K562 (cell line): ENCODE data around the gene MKRN1. TPM values are rescaled to one million over a fixed set of nuclear protein-coding genes. Genes with fewer than 3 reads are reported as not detected.

ENCODE experiments used
- ATAC-seq: fragments of 200-7000 bp; cut with Tn5 transposase; 3 replicates; pipeline ENCODE4 v1.9.1; 2020; ENCODE audit warnings: moderate library complexity
- Bru-seq: library from RNA; stranded (reverse); fragments of 400-500 nt; gene quantifications from one replicate; lab custom pipeline; 2021; lab: Mats Ljungman, UMichigan
- BruChase-seq, 2 experiments: library from RNA; stranded (reverse); fragments of 400-500 nt; gene quantifications; one replicate each; lab custom pipeline; 2021; lab: Mats Ljungman, UMichigan
- BruUV-seq: library from RNA; stranded (reverse); fragments of 400-500 nt; replicated peaks from 2 replicates; lab custom pipeline; 2021; lab: Mats Ljungman, UMichigan
- CTCF ChIA-PET: fragments of 300-600 bp; formaldehyde crosslinking; extraction: SDS; loops from one replicate; lab custom pipeline; 2021; ENCODE audit warnings: low intra/inter-chr PET ratio; lab: Yijun Ruan, JAX
- POLR2A ChIA-PET: fragments of 300-600, 350-650 bp; sonication (Branson Sonifier 250); formaldehyde crosslinking; extraction: SDS; loops from one replicate; lab custom pipeline; 2021; ENCODE audit warnings: antibody characterized with exemption, inconsistent platforms; lab: Yijun Ruan, JAX
- DNase-seq, 4 experiments: peaks; one replicate each; pipeline versions ENCODE4 v3.0.0 to v3.0.0-alpha.2; 2011 to 2018; ENCODE audit warnings: low spot score in 3 of 4, mixed read lengths in 3 of 4; ENCODE audit errors: extremely low read depth in 1 of 4
- FAIRE-seq: peaks from 2 replicates; lab custom pipeline; 2011; peaks lifted over from hg19 to GRCh38; lab: Jason Lieb, UNC
- H2AFZ ChIP-seq: 2 replicates; pipeline ENCODE4 v1.6.0; 2011; ENCODE audit warnings: low read depth, low read length, control low read depth, inconsistent platforms
- H3K27ac ChIP-seq: fragments of 200-600 bp; 3 replicates; pipeline ENCODE4 v1.8.0; 2011; ENCODE audit warnings: low read depth, mild to moderate bottlenecking, control low read depth, inconsistent platforms, low read length, moderate library complexity, mixed read lengths; ENCODE audit errors: extremely low read depth
- H3K27me3 ChIP-seq, 2 experiments: fragments of 300-600 bp in 1 of 2; 2 replicates in 1 of 2; 3 replicates in 1 of 2; pipeline versions ENCODE4 v1.6.0 to v1.8.0; 2011; ENCODE audit warnings: inconsistent platforms in 2 of 2, low read length in 2 of 2, mild to moderate bottlenecking in 1 of 2, mixed read lengths in 1 of 2, moderate library complexity in 1 of 2; ENCODE audit not compliant: control insufficient read depth in 2 of 2, insufficient read depth in 2 of 2
- H3K36me3 ChIP-seq: fragments of 300-600 bp; 3 replicates; pipeline ENCODE4 v1.8.0; 2011; ENCODE audit warnings: mild to moderate bottlenecking, low read length, inconsistent platforms; ENCODE audit not compliant: control insufficient read depth, insufficient read depth
- H3K4me1 ChIP-seq, 2 experiments: fragments of 200-600 bp in 1 of 2; replicated peaks in 1 of 2; 2 replicates in 1 of 2; 3 replicates in 1 of 2; pipeline versions ENCODE4 v1.5.1 to v1.8.0; 2011; ENCODE audit warnings: inconsistent platforms in 2 of 2, low read length in 2 of 2, mild to moderate bottlenecking in 1 of 2, mixed read lengths in 1 of 2, moderate library complexity in 1 of 2; ENCODE audit not compliant: control insufficient read depth in 2 of 2, insufficient read depth in 2 of 2
- H3K4me2 ChIP-seq: 2 replicates; pipeline ENCODE4 v1.6.1; 2011; ENCODE audit warnings: low read length, control low read depth, inconsistent platforms, mixed read lengths; ENCODE audit not compliant: insufficient read depth
- H3K4me3 ChIP-seq: fragments of 200-600 bp; sonication (generic), shearing (Covaris generic); 2 replicates; pipeline ENCODE4 v1.5.1; 2016; ENCODE audit warnings: control low read depth, inconsistent platforms
- H3K79me2 ChIP-seq: fragments of 200-600 bp; 3 replicates; pipeline ENCODE4 v1.8.0; 2011; ENCODE audit warnings: low read length, inconsistent platforms; ENCODE audit not compliant: control insufficient read depth, insufficient read depth
- H3K9ac ChIP-seq, 2 experiments: 2 replicates each; pipeline versions ENCODE4 v1.6.0 to v1.6.1; 2011; ENCODE audit warnings: low read depth in 2 of 2, low read length in 2 of 2, control low read depth in 1 of 2, inconsistent platforms in 1 of 2, mild to moderate bottlenecking in 1 of 2, mixed read lengths in 1 of 2; ENCODE audit not compliant: insufficient read depth in 1 of 2
- H3K9me1 ChIP-seq: one replicate; pipeline ENCODE4 v1.6.0; 2011; ENCODE audit warnings: inconsistent platforms, mild to moderate bottlenecking, low read length, moderate library complexity; ENCODE audit not compliant: control insufficient read depth, insufficient read depth
- H3K9me3 ChIP-seq: replicated peaks from 2 replicates; pipeline ENCODE4 v1.5.1; 2011; ENCODE audit warnings: low read depth, low read length, inconsistent platforms; ENCODE audit not compliant: control insufficient read depth, insufficient read depth
- H4K20me1 ChIP-seq: replicated peaks from 2 replicates; pipeline ENCODE4 v1.6.1; 2011; ENCODE audit warnings: low read length, inconsistent platforms, mixed read lengths; ENCODE audit not compliant: control insufficient read depth, insufficient read depth
- E2F1 ChIP-seq: sonication (generic); formaldehyde crosslinking; IDR thresholded peaks from 2 replicates; pipeline ENCODE4 v1.8.1; 2023; ENCODE audit warnings: mild to moderate bottlenecking, missing genetic modification reagents, moderate library complexity
- FOS ChIP-seq: IDR thresholded peaks from 3 replicates; pipeline ENCODE4 v1.6.1; 2011; ENCODE audit not compliant: insufficient read length; ENCODE audit errors: extremely low read depth
- HCFC1 ChIP-seq: IDR thresholded peaks from 2 replicates; pipeline ENCODE4 v1.6.1; 2012; ENCODE audit warnings: low read depth, low read length, improper control_type of control experiment
- JUN ChIP-seq, 2 experiments: sonication (generic) in 1 of 2; formaldehyde crosslinking in 1 of 2; IDR thresholded peaks; 2 replicates each; pipeline versions ENCODE4 v1.6.1 to v1.8.0; 2012 to 2022; ENCODE audit warnings: borderline replicate concordance in 2 of 2, mild to moderate bottlenecking in 2 of 2, improper control_type of control experiment in 1 of 2, low read depth in 1 of 2, low read length in 1 of 2, missing genetic modification reagents in 1 of 2
- MIER1 ChIP-seq: fragments of 450-650 bp; IDR thresholded peaks from 2 replicates; pipeline ENCODE4 v1.6.1; 2016; ENCODE audit warnings: antibody characterized with exemption, mild to moderate bottlenecking, low read depth
- NFIC ChIP-seq: fragments of 450-650 bp; IDR thresholded peaks from 2 replicates; pipeline ENCODE4 v1.6.1; 2017; ENCODE audit warnings: mild to moderate bottlenecking, inconsistent platforms
- SOX6 ChIP-seq: fragments of 450-650 bp; IDR thresholded peaks from 2 replicates; pipeline ENCODE4 v1.6.1; 2014; ENCODE audit warnings: mild to moderate bottlenecking
- USF1 ChIP-seq: sonication (generic); formaldehyde crosslinking; IDR thresholded peaks from 2 replicates; pipeline ENCODE4 v1.9.0; 2022; ENCODE audit warnings: mild to moderate bottlenecking, missing genetic modification reagents
- VEZF1 ChIP-seq: fragments of 200-800 bp; sonication (Bioruptor generic); IDR thresholded peaks from 2 replicates; pipeline ENCODE4 v1.6.1; 2017; ENCODE audit warnings: missing genetic modification characterization, missing compliant biosample characterization
- ZZZ3 ChIP-seq: fragments of 450-650 bp; IDR thresholded peaks from 2 replicates; pipeline ENCODE4 v1.6.1; 2016; ENCODE audit warnings: antibody characterized with exemption, mild to moderate bottlenecking, moderate library complexity
- WGBS: fragments of 100-300 bp; shearing (Covaris generic); methylation state at CpG from one replicate; pipeline ENCODE4 v1.1.6; 2016; ENCODE audit warnings: low coverage, mixed read lengths; ENCODE audit not compliant: insufficient coverage; ENCODE audit errors: missing lambda C conversion rate; 5-methylcytosine and 5-hydroxymethylcytosine counted together
- in situ Hi-C: fragments of 300-500 bp; cut with MboI; formaldehyde crosslinking; loops from 4 replicates; pipeline ENCODE4 v1.15.0; 2018; ENCODE audit warnings: inconsistent platforms, mixed read lengths
- intact Hi-C: fragments of 100-400 bp; cut with micrococcal nuclease; formaldehyde crosslinking; loops from 2 replicates; pipeline ENCODE4 v1.14.2; 2022
- long read RNA-seq, 3 experiments: library from polyadenylated mRNA in 2 of 3; library from RNA in 1 of 3; unstranded in 2 of 3; stranded (forward) in 1 of 3; transcript quantifications; one replicate each; pipeline ENCODE4 v2.0.0, GENCODE V29; 2019 to 2022
- polyA minus RNA-seq, 3 experiments: library from RNA; depleted of rRNA, polyadenylated mRNA; stranded (reverse); fragments of >200 nt; gene quantifications; 2 replicates each; pipeline ENCODE4 v1.2.3, GENCODE V29; 2011
- polyA plus RNA-seq, 8 experiments: library from polyadenylated mRNA; depleted of rRNA in 4 of 8; stranded (reverse) in 5 of 8; unstranded in 3 of 8; fragments of >200 nt; fragmentation: Nextera tagmentation in 2 of 8; fragmentation: Illumina TruSeq in 1 of 8; extraction: Ambion mirVana in 2 of 8; extraction: Trizol in 1 of 8; gene quantifications; 2 replicates each; pipeline versions ENCODE4 v1.2.1 to v1.2.3, GENCODE V29; 2011 to 2014; ENCODE audit warnings: inconsistent platforms in 1 of 8, missing spikeins in 1 of 8
- total RNA-seq, 7 experiments: library from RNA; depleted of rRNA in 6 of 7; stranded (reverse); fragments of >200 nt in 6 of 7; fragmentation: Illumina TruSeq in 2 of 7; extraction: Trizol in 2 of 7; gene quantifications; 2 replicates each; pipeline versions ENCODE4 v1.2.1 to v1.2.3, GENCODE V29; 2011 to 2021; ENCODE audit warnings: low replicate concordance in 1 of 7

Gene MKRN1
- total RNA-seq (2011; cell fraction: chromatin; rRNA removed; ENCODE audit: low replicate concordance) = 105 and 157 TPM in 2 replicates
- total RNA-seq (2011; cell fraction: nucleolus; rRNA removed) = 62.0 and 63.3 TPM in 2 replicates
- total RNA-seq (2011; cell fraction: nucleoplasm; rRNA removed) = 108 and 126 TPM in 2 replicates
- total RNA-seq (2014; rRNA removed) (60.7 and 73.9 TPM in 2 replicates), total RNA-seq (2014; rRNA removed; fragmentation: Illumina TruSeq; extraction: Trizol) (82.0 and 92.2 TPM in 2 replicates), total RNA-seq (2015; rRNA removed; fragmentation: Illumina TruSeq; extraction: Trizol) (79.0 and 87.1 TPM in 2 replicates), total RNA-seq (2021) (70.7 and 87.5 TPM in 2 replicates), polyA plus RNA-seq (2011; rRNA removed) (72.4 and 87.9 TPM in 2 replicates), polyA plus RNA-seq (2014; fragmentation: Illumina TruSeq; extraction: Trizol) (80.8 and 90.3 TPM in 2 replicates), polyA plus RNA-seq (2014; fragmentation: Nextera tagmentation; extraction: Ambion mirVana) (10 to 100 TPM; 30.5 to 33.5 TPM), polyA plus RNA-seq (2014; rRNA removed) (75.8 and 76.0 TPM in 2 replicates), polyA minus RNA-seq (2011; rRNA and poly(A)+ RNA removed) (120 and 131 TPM in 2 replicates), Bru-seq, nascent RNA (percentile 92 among the genes with signal in this experiment), BruChase-seq, experiment 1, labeled RNA remaining after a 2-hour chase (percentile 94 among the genes with signal in this experiment), BruChase-seq, experiment 2, labeled RNA remaining after a 6-hour chase (percentile 95 among the genes with signal in this experiment)
- 48.3 and 81.3 TPM in 2 replicates for polyA plus RNA-seq (2011; cell fraction: cytosol; rRNA removed)
- polyA plus RNA-seq (2011; cell fraction: nucleus; rRNA removed) = 55.8 and 88.3 TPM in 2 replicates
- 75.1 and 81.2 TPM in 2 replicates for polyA plus RNA-seq (2012)
- polyA minus RNA-seq (2011; cell fraction: cytosol; rRNA and poly(A)+ RNA removed) = 38.2 and 52.5 TPM in 2 replicates
- polyA minus RNA-seq (2011; cell fraction: nucleus; rRNA and poly(A)+ RNA removed) = 30.3 and 62.9 TPM in 2 replicates
- long read RNA-seq, experiment 1, transcript MKRN1-202 (5 exons, 1,601 nt) = minor isoform, 86 of 578 reads
- long read RNA-seq, experiment 1, transcript MKRN1-201 (8 exons, 3,151 nt) = major isoform, 381 of 578 reads
- long read RNA-seq, experiment 1, transcript MKRN1-214 (6 exons, 1,390 nt) = minor isoform, 6 of 578 reads
- long read RNA-seq, experiment 1, partial matches to known transcripts = 56 of 578 reads
- long read RNA-seq, experiment 1, other reads (novel, unspliced or antisense) = 43 of 578 reads
- long read RNA-seq, experiment 2, transcript MKRN1-202 (5 exons, 1,601 nt) = minor isoform, 19 of 118 reads
- long read RNA-seq, experiment 2, transcript MKRN1-201 (8 exons, 3,151 nt) = major isoform, 44 of 118 reads
- long read RNA-seq, experiment 2, partial matches to known transcripts = 21 of 118 reads
- long read RNA-seq, experiment 2, other reads (novel, unspliced or antisense) = 34 of 118 reads
- long read RNA-seq, experiment 3, transcript MKRN1-201 (8 exons, 3,151 nt) = major isoform, 39 of 75 reads
- long read RNA-seq, experiment 3, transcript MKRN1-202 (5 exons, 1,601 nt) = minor isoform, 23 of 75 reads
- long read RNA-seq, experiment 3, partial matches to known transcripts = 5 of 75 reads
- long read RNA-seq, experiment 3, other reads (novel, unspliced or antisense) = 8 of 75 reads

GRCh38 chr7:140479062-140479738, at the start of gene MKRN1:
Gene MKRN1, minus strand, starts transcription at chr7:140479505. Its CDS starts 161 bp downstream, at chr7:140479344.
- Histone ChIP-seq H3K9ac (peak within 1 kb of the TSS; percentile 65 to 97), H3K27me3 (no peaks in the 10 kb centered on the region), H3K4me3 (peak within 1 kb of the TSS; percentile 93), H3K9me3 (no peaks in the 10 kb centered on the region), H3K27ac (peak within 1 kb of the TSS; percentile 91), H3K36me3 (peaks cover 3% of the 10 kb centered on the region; the same call in 1 of the 3 replicates), H3K79me2 (peaks cover 48% of the 10 kb centered on the region), H3K4me2 (peak within 1 kb of the TSS; percentile 77), H3K4me1 (peaks cover 12 to 35% of the 10 kb centered on the region in 2 experiments), H4K20me1 (peaks cover 23% of the 10 kb centered on the region), H2AFZ (peak within 1 kb of the TSS; percentile 96), H3K9me1 (no peaks in the 10 kb centered on the region)
- ChIA-PET POLR2A (interaction anchor here (0.6 to 4.1 kb wide), 10 partner anchors 9 to 174 kb away, joined by 3 to 44 read pairs (median 4); no protein-coding TSS in a partner anchor), CTCF (interaction anchor here (0.6 kb wide), 1 partner anchor 9 kb away, joined by 5 read pairs; no protein-coding TSS in a partner anchor)
- peak; percentile 95 for FAIRE-seq
- peak; percentile 99 to 100 (median 100) for DNase-seq
- ATAC-seq = peak; percentile 94
- under 1% methylated on average over 56 of the region's 71 CpGs for WGBS
- BruUV-seq = no TSS peak
- in situ Hi-C loops (no loop called here), intact Hi-C loops (loop anchor here (1.0 to 5.0 kb wide), 4 partner anchors 9 to 533 kb away; partner anchors contain the start of genes KDM7A and MRPS33)
- peak; percentile 4; the same call in 1 of the 2 replicates for TF ChIP-seq JUN (IDR thresholded peaks at IDR 0.05; ENCODE audit: borderline replicate concordance, low read depth, low read length)
- TF ChIP-seq JUN (CRISPR knock-in tag; IDR thresholded peaks at IDR 0.05; ENCODE audit: borderline replicate concordance) = peak; percentile 78; the same call in 1 of the 2 replicates
- TF ChIP-seq NFIC = peak; percentile 5; the same call in 1 of the 2 replicates
- peak; percentile 36 for TF ChIP-seq FOS
- no peak for TF ChIP-seq ZZZ3
- TF ChIP-seq SOX6 = peak; percentile 57; the same call in 1 of the 2 replicates
- peak; percentile 9; the same call in 1 of the 2 replicates for TF ChIP-seq USF1 (CRISPR knock-in tag)
- peak; percentile 80 for TF ChIP-seq HCFC1
- 0 out of 2 replicates have a peak, but pooled peaks have one; percentile 8 for TF ChIP-seq E2F1 (CRISPR knock-in tag)
- TF ChIP-seq VEZF1 = peak; percentile 89
- no peak for TF ChIP-seq MIER1
